SK-N-SH treated with all-trans-retinoic acid at 6 μM for 48 hours (cell line): ENCODE results near the gene NMT2.

ENCODE experiments used
- ATAC-seq: fragments of 200-7000 bp; cut with Tn5 transposase; 3 replicates; pipeline ENCODE4 v1.9.1; 2020; ENCODE audit warnings: mild to moderate bottlenecking, moderate library complexity
- ARNTL ChIP-seq: fragments of 450-650 bp; formaldehyde crosslinking; IDR thresholded peaks from 2 replicates; pipeline ENCODE4 v1.5.0; 2020; ENCODE audit warnings: low read depth, mild to moderate bottlenecking, moderate library complexity, borderline replicate concordance
- BACH2 ChIP-seq: fragments of 250-450 bp; sonication (Bioruptor Pico); IDR thresholded peaks from 2 replicates; pipeline ENCODE4 v1.9.0; 2021; ENCODE audit warnings: mild to moderate bottlenecking, borderline replicate concordance
- CREB5 ChIP-seq: fragments of 250-450 bp; sonication (Bioruptor Pico); IDR thresholded peaks from 2 replicates; pipeline ENCODE4 v1.5.1; 2020; ENCODE audit warnings: low read depth, mild to moderate bottlenecking, moderate library complexity
- CSDC2 ChIP-seq: fragments of 250-450 bp; sonication (Bioruptor Pico); IDR thresholded peaks from 2 replicates; pipeline ENCODE4 v1.5.0; 2020; ENCODE audit warnings: mild to moderate bottlenecking, moderate library complexity
- CSRNP3 ChIP-seq: fragments of 250-450 bp; sonication (Bioruptor Pico); IDR thresholded peaks from 2 replicates; pipeline ENCODE4 v1.5.1; 2021; ENCODE audit warnings: mild to moderate bottlenecking, moderate library complexity
- ESRRG ChIP-seq: fragments of 250-450 bp; sonication (Bioruptor Pico); IDR thresholded peaks from 2 replicates; pipeline ENCODE4 v1.6.1; 2021; ENCODE audit warnings: mild to moderate bottlenecking
- GLIS3 ChIP-seq: fragments of 250-450 bp; sonication (Bioruptor Pico); IDR thresholded peaks from 2 replicates; pipeline ENCODE4 v1.5.0; 2020; ENCODE audit warnings: mild to moderate bottlenecking, moderate library complexity
- ISL1 ChIP-seq: fragments of 250-450 bp; sonication (Bioruptor Pico); IDR thresholded peaks from 2 replicates; pipeline ENCODE4 v2.1.2; 2022; ENCODE audit warnings: mild to moderate bottlenecking, moderate library complexity
- OSR1 ChIP-seq: fragments of 250-450 bp; sonication (Bioruptor Pico); IDR thresholded peaks from 2 replicates; pipeline ENCODE4 v1.8.0; 2022; ENCODE audit warnings: moderate library complexity, mild to moderate bottlenecking, inconsistent platforms
- PATZ1 ChIP-seq: fragments of 250-450 bp; sonication (Bioruptor Pico); IDR thresholded peaks from 2 replicates; pipeline ENCODE4 v1.8.0; 2020; ENCODE audit warnings: mild to moderate bottlenecking, moderate library complexity, borderline replicate concordance
- POU6F1 ChIP-seq: fragments of 250-450 bp; sonication (Bioruptor Pico); IDR thresholded peaks from 2 replicates; pipeline ENCODE4 v1.8.0; 2021; ENCODE audit warnings: low read depth, mild to moderate bottlenecking, moderate library complexity, borderline replicate concordance
- PPARA ChIP-seq: fragments of 250-450 bp; sonication (Bioruptor Pico); IDR thresholded peaks from 2 replicates; pipeline ENCODE4 v1.5.0; 2020; ENCODE audit warnings: mild to moderate bottlenecking, borderline replicate concordance
- RARB ChIP-seq: fragments of 250-450 bp; sonication (Bioruptor Pico); IDR thresholded peaks from 2 replicates; pipeline ENCODE4 v1.8.0; 2021; ENCODE audit warnings: mild to moderate bottlenecking, moderate library complexity
- TCF4 ChIP-seq: fragments of 250-450 bp; sonication (Bioruptor Pico); IDR thresholded peaks from 2 replicates; pipeline ENCODE4 v1.8.0; 2021; ENCODE audit warnings: mild to moderate bottlenecking, moderate library complexity, borderline replicate concordance
- TOX ChIP-seq: fragments of 250-450 bp; sonication (Bioruptor Pico); IDR thresholded peaks from 2 replicates; pipeline ENCODE4 v1.8.0; 2021; ENCODE audit warnings: mild to moderate bottlenecking, moderate library complexity, borderline replicate concordance
- TSHZ2 ChIP-seq: fragments of 250-450 bp; sonication (Bioruptor Pico); IDR thresholded peaks from 2 replicates; pipeline ENCODE4 v1.5.0; 2020; ENCODE audit warnings: mild to moderate bottlenecking, moderate library complexity
- ZC3H10 ChIP-seq: fragments of 250-450 bp; sonication (Bioruptor Pico); IDR thresholded peaks from 2 replicates; pipeline ENCODE4 v1.5.1; 2021; ENCODE audit warnings: mild to moderate bottlenecking, moderate library complexity
- ZFP3 ChIP-seq: fragments of 250-450 bp; sonication (Bioruptor Pico); IDR thresholded peaks from 2 replicates; pipeline ENCODE4 v1.5.0; 2020; ENCODE audit warnings: mild to moderate bottlenecking, moderate library complexity
- ZFP30 ChIP-seq: fragments of 450-650 bp; formaldehyde crosslinking; IDR thresholded peaks from 2 replicates; pipeline ENCODE4 v1.5.0; 2022; ENCODE audit warnings: mild to moderate bottlenecking, moderate library complexity
- ZNF565 ChIP-seq: fragments of 450-650 bp; formaldehyde crosslinking; conservative IDR thresholded peaks from 2 replicates; pipeline ENCODE4 v1.5.0; 2020; ENCODE audit warnings: low read depth, mild to moderate bottlenecking, moderate library complexity
- ZNF70 ChIP-seq: fragments of 450-650 bp; formaldehyde crosslinking; IDR thresholded peaks from 2 replicates; pipeline ENCODE4 v1.5.0; 2020; ENCODE audit warnings: mild to moderate bottlenecking, moderate library complexity
- ZNF8 ChIP-seq: fragments of 450-650 bp; formaldehyde crosslinking; IDR thresholded peaks from 2 replicates; pipeline ENCODE4 v1.5.0; 2020; ENCODE audit warnings: mild to moderate bottlenecking, moderate library complexity

NMT2 gene

GRCh38 chr10:15060638-15061037 lies 107.9 kb downstream of the NMT2 start:
- TF ChIP-seq ZFP30 (no peak), CSDC2 (no peak), PATZ1 (CRISPR knock-in tag) (no peak), ZFP3 (no peak), TOX (CRISPR knock-in tag) (no peak), ZNF8 (CRISPR knock-in tag) (no peak), POU6F1 (CRISPR knock-in tag) (no peak), CSRNP3 (no peak), PPARA (no peak), ZNF565 (no peak), ESRRG (no peak)
- no peak for ATAC-seq

GRCh38 chr10:15059914-15060313 lies 108.6 kb downstream of the NMT2 start:
- ATAC-seq, result no peak
- TF ChIP-seq GLIS3 (no peak), ZNF8 (CRISPR knock-in tag) (no peak), ZFP3 (no peak), ISL1 (no peak), TSHZ2 (CRISPR knock-in tag) (no peak), OSR1 (CRISPR knock-in tag) (no peak), RARB (CRISPR knock-in tag) (no peak), PATZ1 (CRISPR knock-in tag) (no peak), PPARA (no peak), ARNTL (CRISPR knock-in tag) (no peak), TCF4 (CRISPR knock-in tag) (no peak), ZFP30 (no peak), ZNF565 (no peak), ZC3H10 (CRISPR knock-in tag) (no peak), ZNF70 (no peak)

GRCh38 chr10:15058689-15059088 lies 109.8 kb downstream of the NMT2 start:
- ATAC-seq, result no peak
- TF ChIP-seq ZNF8 (CRISPR knock-in tag) (no peak), GLIS3 (no peak), TOX (CRISPR knock-in tag) (no peak), RARB (CRISPR knock-in tag) (no peak), CSDC2 (no peak), PPARA (no peak), ZNF70 (no peak), PATZ1 (CRISPR knock-in tag) (no peak), BACH2 (no peak), TSHZ2 (CRISPR knock-in tag) (no peak), ISL1 (no peak), CREB5 (CRISPR knock-in tag) (no peak)
